Right lobe of liver (tissue), 4 donors: ENCODE data around the gene HARS1.
A peak's percentile ranks its signal among the peaks of the same experiment; 100 is the strongest.

Experiments used
- CTCF ChIP-seq, 4 donors: fragments of 200-600 bp in 3 of 4; fragments of 450-650 bp in 1 of 4; IDR thresholded peaks; one replicate each; pipeline versions ENCODE4 v1.5.1 to v1.8.0; 2016 to 2022; ENCODE audit warnings: antibody characterized with exemption in 4 of 4, mild to moderate bottlenecking in 2 of 4
- POLR2A ChIP-seq: fragments of 450-650 bp; IDR thresholded peaks from one replicate; pipeline ENCODE4 v1.6.1; 2017; ENCODE audit warnings: antibody characterized with exemption, mild to moderate bottlenecking
- donor health status: DM: no; HTN: no; CAD: no.
- donor health status: DM: no; HTN: no; CAD: no.
- donor health status: DM: no; HTN: yes; CAD: no.

GRCh38 chr5:140631831-140632365 lies 59.3 kb downstream of the HARS1 start:
- no peak for TF ChIP-seq CTCF (IDR thresholded peaks at IDR 0.05)
- TF ChIP-seq POLR2A, result peak; percentile 68
